HG03045 (cell line): Measurements from ENCODE around the gene ZNF280A.

Experiments used
- ATAC-seq: cut with Tn5 transposase; IDR thresholded peaks from one replicate; pipeline ENCODE4 v1.9.1; 2021; ENCODE audit warnings: mild to moderate bottlenecking, moderate library complexity; ENCODE audit not compliant: unreplicated experiment

Gene ZNF280A

GRCh38 chr22:22520020-22520656 is at the start of gene ZNF280A:
ZNF280A (minus strand) TSS chr22:22520270; CDS start chr22:22515630, 4,640 bp downstream.
- ATAC-seq: no peak

GRCh38 chr22:22569218-22569617 is 49.1 kb upstream of the ZNF280A start:
- ATAC-seq: no peak

GRCh38 chr22:22565981-22566380 is 45.9 kb upstream of the ZNF280A start:
- ATAC-seq: no peak

DNA sequence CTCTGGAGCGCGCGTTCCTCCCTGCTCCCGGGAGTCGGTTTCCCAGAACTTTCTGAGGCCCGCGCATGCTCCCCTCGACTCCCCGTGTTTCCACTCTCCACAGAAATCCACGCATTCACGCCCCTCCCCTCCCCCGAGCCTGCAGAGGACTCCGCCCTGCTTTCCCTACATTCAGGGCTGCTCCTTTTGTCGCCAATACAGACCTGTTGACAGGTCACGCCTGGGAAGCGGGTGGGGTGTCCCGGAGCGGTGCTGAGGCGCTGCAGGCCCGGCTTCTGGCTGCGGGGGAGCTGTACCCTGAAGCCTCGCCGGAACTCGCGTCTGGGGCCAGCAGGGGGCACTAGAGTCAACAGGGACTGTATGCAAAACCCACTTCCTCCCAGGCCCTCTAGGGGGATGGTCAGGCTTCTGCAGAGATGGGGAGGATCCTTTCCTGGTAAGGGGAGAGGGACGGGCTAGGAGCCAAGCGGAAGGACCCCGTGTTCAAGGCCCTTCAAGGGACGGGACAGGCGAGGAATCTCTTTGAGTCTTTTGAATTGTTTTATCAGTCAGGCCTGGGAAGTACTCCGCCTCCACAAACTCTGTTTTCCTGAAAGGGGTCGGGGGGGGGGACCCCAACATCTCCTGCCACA is 39.0 kb upstream of the ZNF280A start, which contains the start of gene PRAME:
PRAME (minus strand) TSS at position 294 of the 632 bp plus-strand sequence. CDS start 2,433 bp downstream, outside the sequence.
- ATAC-seq: no peak

GRCh38 chr22:22558071-22558971 is 38.3 kb upstream of the ZNF280A start:
- ATAC-seq: no peak

GRCh38 chr22:22556995-22557925 is 37.2 kb upstream of the ZNF280A start:
- no peak for ATAC-seq

- ATAC-seq: no peak
Observed at GRCh38 chr22:22556578-22556977, 36.5 kb upstream of the ZNF280A start.

DNA sequence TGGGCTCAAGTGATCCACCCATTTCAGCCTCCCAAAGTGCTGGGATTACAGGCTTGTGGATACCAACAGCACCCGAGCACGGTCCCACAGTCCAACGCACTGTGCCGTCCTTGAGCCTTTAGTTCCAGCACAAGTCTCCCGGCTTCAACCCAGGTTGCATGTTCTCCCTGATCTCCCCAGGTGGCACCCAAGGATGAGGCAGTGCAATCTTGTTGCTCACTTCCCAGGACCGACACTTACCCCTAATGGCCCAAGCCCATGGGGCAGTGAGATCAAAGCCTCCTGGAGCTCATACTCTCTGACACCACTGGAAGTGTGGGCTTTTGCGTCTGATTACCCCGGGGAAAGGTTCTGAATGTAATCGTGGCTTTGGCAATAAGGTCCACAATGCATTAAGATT is 35.5 kb upstream of the ZNF280A start:
- no peak for ATAC-seq

GRCh38 chr22:22554587-22555284 is 34.7 kb upstream of the ZNF280A start:
- ATAC-seq: no peak

DNA sequence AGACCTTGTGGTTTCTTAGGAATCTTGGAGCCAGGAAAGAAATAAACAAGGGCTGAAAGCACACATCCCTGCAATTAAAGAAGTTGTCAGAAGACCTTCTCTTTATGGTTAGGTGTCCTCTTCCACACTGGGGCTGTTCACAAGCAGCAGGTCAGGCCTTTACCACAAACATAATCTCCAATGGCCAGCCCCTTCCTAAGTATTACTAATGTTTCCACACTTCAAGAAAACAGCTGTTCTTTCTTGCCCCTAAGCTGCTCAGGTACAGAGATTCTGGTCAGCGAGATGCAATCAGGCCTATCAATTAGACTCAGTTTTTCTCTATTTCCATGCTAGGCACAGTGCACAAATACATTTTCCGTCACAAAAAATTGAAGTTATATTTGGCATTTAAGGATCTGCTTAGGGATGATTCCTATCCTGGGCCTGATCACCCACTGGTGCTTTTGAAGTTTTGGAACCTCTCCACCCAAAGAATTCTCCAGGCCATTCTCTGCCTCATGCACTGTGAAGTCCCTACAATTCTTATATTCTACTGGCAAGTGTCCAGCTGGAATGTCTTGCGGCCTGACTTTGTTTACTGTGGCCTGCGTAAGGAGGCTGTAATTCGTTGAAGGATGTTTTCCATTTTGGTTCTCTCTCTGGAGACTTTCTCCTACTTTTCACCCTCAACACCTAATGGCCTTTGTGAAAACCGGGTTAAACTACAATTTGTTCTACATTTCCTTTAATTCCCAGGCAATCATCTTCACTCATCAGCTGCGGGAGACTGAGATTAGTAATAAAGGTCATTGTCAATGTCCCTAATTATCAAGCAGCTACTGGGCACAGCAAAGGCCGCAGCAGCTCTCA is 33.9 kb upstream of the ZNF280A start:
- ATAC-seq: no peak

DNA sequence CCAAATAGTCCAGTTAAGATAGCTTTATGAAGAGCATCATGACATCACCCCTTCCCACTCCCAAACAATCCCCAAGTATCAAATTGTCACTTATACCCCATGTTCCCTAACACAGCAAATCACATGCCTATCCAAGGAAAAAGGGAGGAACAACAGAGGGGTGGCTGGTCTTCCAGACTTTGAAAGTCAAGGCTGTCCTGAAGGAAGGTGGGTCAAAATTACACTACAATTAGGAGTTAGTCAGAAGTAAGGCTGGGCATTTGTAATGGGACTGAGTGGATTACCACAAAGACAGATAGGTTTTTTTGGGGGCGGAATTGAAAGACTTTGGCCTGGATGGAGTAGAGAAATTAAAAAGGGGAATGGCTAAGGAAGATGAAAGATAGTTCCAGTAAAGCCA is 33.1 kb upstream of the ZNF280A start:
- no peak for ATAC-seq

GRCh38 chr22:22552630-22553029 is 32.6 kb upstream of the ZNF280A start:
- no peak for ATAC-seq

- no peak for ATAC-seq
Observed at GRCh38 chr22:22550789-22551434, 30.8 kb upstream of the ZNF280A start.

- ATAC-seq: no peak
Observed at GRCh38 chr22:22548910-22549309, 28.8 kb upstream of the ZNF280A start.

DNA sequence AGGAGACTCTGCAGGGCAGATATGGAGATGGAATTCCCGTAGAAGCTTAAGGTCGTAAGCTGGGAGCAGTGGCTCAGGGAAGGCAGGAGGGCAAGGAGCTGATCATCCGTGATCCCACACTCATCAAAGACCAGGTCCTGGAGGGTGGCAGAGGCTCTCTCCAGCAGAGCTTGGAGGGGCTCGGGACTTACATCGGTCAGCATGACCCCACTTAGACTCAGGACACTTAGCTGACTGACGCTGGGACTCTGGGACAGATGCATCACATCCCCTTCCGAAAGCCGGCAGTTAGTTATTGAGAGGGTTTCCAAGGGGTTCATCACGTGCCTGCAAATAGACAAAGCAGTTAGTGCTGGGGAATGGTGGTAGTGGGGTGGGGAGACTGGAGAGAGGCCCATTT is 28.2 kb upstream of the ZNF280A start:
- no peak for ATAC-seq

DNA sequence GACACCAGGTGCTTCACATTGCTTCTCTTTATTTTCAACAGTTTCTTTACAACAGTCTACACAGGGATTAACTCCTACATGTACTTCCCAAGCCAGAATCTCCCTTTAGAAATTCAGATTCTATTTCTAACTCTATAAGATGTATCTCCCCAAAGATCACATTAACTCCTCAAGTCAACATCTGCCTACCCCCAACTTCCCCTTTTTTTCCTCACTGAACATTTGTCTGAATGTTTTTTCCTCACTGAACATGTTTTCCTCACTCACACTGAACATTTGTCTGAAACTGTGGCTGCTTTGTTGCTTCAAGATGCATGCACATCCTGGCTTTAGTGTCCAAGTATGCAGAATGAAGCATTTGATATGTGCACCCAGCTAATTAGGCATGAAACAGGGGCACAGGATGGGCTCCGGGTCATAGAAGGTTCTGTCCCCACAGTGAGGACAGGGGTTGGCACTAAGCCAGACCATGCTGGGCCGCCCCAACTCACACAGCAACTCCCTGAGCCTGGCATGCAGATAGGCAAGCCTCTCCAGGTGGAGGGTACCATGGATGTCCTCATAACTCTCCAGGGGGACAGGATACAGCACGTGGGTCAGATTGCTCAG is 27.7 kb upstream of the ZNF280A start:
- no peak for ATAC-seq

DNA sequence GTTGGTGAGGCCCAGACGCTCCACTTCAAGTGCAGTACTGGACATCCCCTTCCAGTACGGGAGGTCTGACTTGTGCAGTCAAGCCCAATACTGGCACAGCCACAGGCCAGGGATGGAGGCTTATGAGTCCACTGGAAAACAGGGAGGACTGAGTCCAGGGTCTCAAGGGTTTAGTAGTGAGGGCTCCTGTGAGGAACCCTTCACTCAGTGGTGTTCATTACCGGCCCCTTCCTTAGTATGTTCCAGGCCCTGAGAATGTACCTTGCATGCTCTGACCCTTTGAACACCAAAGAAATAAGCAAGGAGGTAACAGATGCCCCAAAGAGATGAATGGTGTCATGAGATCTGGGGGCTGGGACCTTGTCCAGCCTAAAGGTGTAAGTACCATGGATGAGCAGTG is 27.2 kb upstream of the ZNF280A start:
- ATAC-seq: no peak

GRCh38 chr22:22546490-22546889 is 26.4 kb upstream of the ZNF280A start:
- no peak for ATAC-seq
